ENCODE results near the gene TYR. TPM values are rescaled to one million over a fixed set of nuclear protein-coding genes. Genes with fewer than 3 reads are reported as not detected.
"Not testable (repeated sequence)": the region's sequence is repeated elsewhere in the genome, so short reads cannot be mapped to it uniquely, and the experiment has no call there.

TYR gene
- total RNA-seq, 1 donor from 2014 or later = not detected

GRCh38 chr11:89249196-89249595 is 71.5 kb downstream of the TYR start:
- no peaks in the 10 kb centered on the region for H3K36me3 Mint-ChIP-seq (ENCODE audit: unreplicated experiment)
- peaks cover 4% of the 10 kb centered on the region for H3K9me3 Mint-ChIP-seq (ENCODE audit: unreplicated experiment)
- peaks cover 49% of the 10 kb centered on the region for H3K27me3 Mint-ChIP-seq (ENCODE audit: unreplicated experiment)
- DNase-seq (ENCODE audit: extremely low spot score, unreplicated experiment) = no peak
- TF ChIP-seq CTCF (IDR thresholded peaks at IDR 0.05) = no peak
- H3K4me1 Mint-ChIP-seq (ENCODE audit: unreplicated experiment) = peaks cover 8% of the 10 kb centered on the region
- H3K27ac Mint-ChIP-seq (ENCODE audit: unreplicated experiment) = no peak overlapping the region
- H3K4me3 Mint-ChIP-seq (ENCODE audit: unreplicated experiment) = no peak overlapping the region

DNA sequence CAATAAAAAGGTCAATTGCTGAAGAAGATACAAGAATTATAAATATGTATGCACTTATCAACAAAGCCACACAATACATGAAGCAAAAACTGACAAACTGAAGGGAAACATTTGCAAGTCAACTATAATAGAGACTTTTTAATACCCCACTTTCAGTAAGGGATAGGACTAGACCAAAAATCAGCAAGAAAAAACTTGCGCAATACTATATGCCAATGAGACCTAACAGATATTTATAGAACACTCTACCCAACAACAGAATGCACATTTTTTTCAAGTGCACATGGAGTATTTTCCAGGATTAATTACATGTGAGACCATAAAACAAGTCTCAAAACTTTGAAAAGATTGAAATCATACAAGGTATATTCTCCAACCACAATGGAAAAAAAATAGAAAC is 83.8 kb downstream of the TYR start:
- H3K27ac Mint-ChIP-seq (ENCODE audit: unreplicated experiment); H3K36me3 Mint-ChIP-seq (ENCODE audit: unreplicated experiment); H3K9me3 Mint-ChIP-seq (ENCODE audit: unreplicated experiment); H3K4me1 Mint-ChIP-seq (ENCODE audit: unreplicated experiment); H3K4me3 Mint-ChIP-seq (ENCODE audit: unreplicated experiment); DNase-seq (ENCODE audit: extremely low spot score, unreplicated experiment): not testable (repeated sequence)
- peaks cover 17% of the 10 kb centered on the region for H3K27me3 Mint-ChIP-seq (ENCODE audit: unreplicated experiment)

- no peak for TF ChIP-seq CTCF (IDR thresholded peaks at IDR 0.05)
- peaks cover 18% of the 10 kb centered on the region for H3K27me3 Mint-ChIP-seq (ENCODE audit: unreplicated experiment)
- no peak overlapping the region for H3K4me3 Mint-ChIP-seq (ENCODE audit: unreplicated experiment)
- peaks cover 8% of the 10 kb centered on the region for H3K9me3 Mint-ChIP-seq (ENCODE audit: unreplicated experiment)
- no peak overlapping the region for H3K27ac Mint-ChIP-seq (ENCODE audit: unreplicated experiment)
- no peaks in the 10 kb centered on the region for H3K36me3 Mint-ChIP-seq (ENCODE audit: unreplicated experiment)
- no peaks in the 10 kb centered on the region for H3K4me1 Mint-ChIP-seq (ENCODE audit: unreplicated experiment)
- DNase-seq (ENCODE audit: extremely low spot score, unreplicated experiment) = no peak
These were observed 90.1 kb downstream of the TYR start for GRCh38 chr11:89267660-89268302.

- not testable (repeated sequence) for H3K4me1 Mint-ChIP-seq (ENCODE audit: unreplicated experiment); H3K27ac Mint-ChIP-seq (ENCODE audit: unreplicated experiment); H3K27me3 Mint-ChIP-seq (ENCODE audit: unreplicated experiment); H3K4me3 Mint-ChIP-seq (ENCODE audit: unreplicated experiment); H3K9me3 Mint-ChIP-seq (ENCODE audit: unreplicated experiment); DNase-seq (ENCODE audit: extremely low spot score, unreplicated experiment); H3K36me3 Mint-ChIP-seq (ENCODE audit: unreplicated experiment)
These were observed 94.9 kb downstream of the TYR start for GRCh38 chr11:89272540-89273088.

GRCh38 chr11:89273220-89273619 is 95.5 kb downstream of the TYR start:
- H3K27me3 Mint-ChIP-seq (ENCODE audit: unreplicated experiment); H3K27ac Mint-ChIP-seq (ENCODE audit: unreplicated experiment); H3K9me3 Mint-ChIP-seq (ENCODE audit: unreplicated experiment); H3K4me3 Mint-ChIP-seq (ENCODE audit: unreplicated experiment); H3K4me1 Mint-ChIP-seq (ENCODE audit: unreplicated experiment); H3K36me3 Mint-ChIP-seq (ENCODE audit: unreplicated experiment); DNase-seq (ENCODE audit: extremely low spot score, unreplicated experiment): not testable (repeated sequence)

- peaks cover 9% of the 10 kb centered on the region for H3K27me3 Mint-ChIP-seq (ENCODE audit: unreplicated experiment)
- peaks cover 8% of the 10 kb centered on the region for H3K9me3 Mint-ChIP-seq (ENCODE audit: unreplicated experiment)
- H3K27ac Mint-ChIP-seq (ENCODE audit: unreplicated experiment) = no peak overlapping the region
- no peak for DNase-seq (ENCODE audit: extremely low spot score, unreplicated experiment)
- H3K4me3 Mint-ChIP-seq (ENCODE audit: unreplicated experiment) = no peak overlapping the region
- no peaks in the 10 kb centered on the region for H3K36me3 Mint-ChIP-seq (ENCODE audit: unreplicated experiment)
- no peaks in the 10 kb centered on the region for H3K4me1 Mint-ChIP-seq (ENCODE audit: unreplicated experiment)
- no peak for TF ChIP-seq CTCF (IDR thresholded peaks at IDR 0.05)
These were observed 98.3 kb downstream of the TYR start for GRCh38 chr11:89275966-89276365.
